Upper lobe of right lung (tissue), 1 donor: ENCODE measurements around the gene NRARP. TPM values are rescaled to one million over a fixed set of nuclear protein-coding genes. Genes with fewer than 3 reads are reported as not detected.
"Not testable (repeated sequence)": the region's sequence is repeated elsewhere in the genome, so short reads cannot be mapped to it uniquely, and the experiment has no call there.

Experiments
- ATAC-seq: fragments of 200-7000 bp; cut with Tn5 transposase; one replicate; pipeline ENCODE4 v1.9.1; 2020; ENCODE audit warnings: mild to moderate bottlenecking, moderate library complexity
- DNase-seq: peaks from one replicate; pipeline ENCODE4 v3.0.0-alpha.2; 2020
- H3K27ac ChIP-seq: fragments of 200-600 bp; one replicate; pipeline ENCODE4 v1.8.0; 2022
- H3K27me3 ChIP-seq: fragments of 200-600 bp; one replicate; pipeline ENCODE4 v1.8.0; 2022; ENCODE audit warnings: mild to moderate bottlenecking
- H3K36me3 ChIP-seq: fragments of 200-600 bp; one replicate; pipeline ENCODE4 v1.8.0; 2022
- H3K4me1 ChIP-seq: fragments of 200-600 bp; one replicate; pipeline ENCODE4 v1.8.0; 2022
- H3K4me3 ChIP-seq: fragments of 200-600 bp; one replicate; pipeline ENCODE4 v1.8.0; 2022; ENCODE audit warnings: mild to moderate bottlenecking
- H3K9me3 ChIP-seq: fragments of 200-600 bp; one replicate; pipeline ENCODE4 v1.8.0; 2022
- intact Hi-C: fragments of 100-400 bp; cut with DNase I; formaldehyde crosslinking; loops from one replicate; pipeline ENCODE4 v1.11.0; 2022
- total RNA-seq: library from RNA; stranded (reverse); fragmentation: NEBNext Ultra II Directional; extraction: Animal tissue kit (Norgen Biotek cat#: 25700); gene quantifications from one replicate; pipeline ENCODE4 v1.2.1, GENCODE V29; 2021
- TF ChIP-seq, protein P1 (sequence below): fragments of 200-600 bp; IDR thresholded peaks from one replicate; pipeline ENCODE4 v1.8.0; 2022; ENCODE audit warnings: antibody characterized with exemption
- donor health status: DM: no; HTN: yes; CAD: no; lungs with severe emphysema.

Gene NRARP
- total RNA-seq, 1 donor from 2014 or later = 21.5 TPM

DNA sequence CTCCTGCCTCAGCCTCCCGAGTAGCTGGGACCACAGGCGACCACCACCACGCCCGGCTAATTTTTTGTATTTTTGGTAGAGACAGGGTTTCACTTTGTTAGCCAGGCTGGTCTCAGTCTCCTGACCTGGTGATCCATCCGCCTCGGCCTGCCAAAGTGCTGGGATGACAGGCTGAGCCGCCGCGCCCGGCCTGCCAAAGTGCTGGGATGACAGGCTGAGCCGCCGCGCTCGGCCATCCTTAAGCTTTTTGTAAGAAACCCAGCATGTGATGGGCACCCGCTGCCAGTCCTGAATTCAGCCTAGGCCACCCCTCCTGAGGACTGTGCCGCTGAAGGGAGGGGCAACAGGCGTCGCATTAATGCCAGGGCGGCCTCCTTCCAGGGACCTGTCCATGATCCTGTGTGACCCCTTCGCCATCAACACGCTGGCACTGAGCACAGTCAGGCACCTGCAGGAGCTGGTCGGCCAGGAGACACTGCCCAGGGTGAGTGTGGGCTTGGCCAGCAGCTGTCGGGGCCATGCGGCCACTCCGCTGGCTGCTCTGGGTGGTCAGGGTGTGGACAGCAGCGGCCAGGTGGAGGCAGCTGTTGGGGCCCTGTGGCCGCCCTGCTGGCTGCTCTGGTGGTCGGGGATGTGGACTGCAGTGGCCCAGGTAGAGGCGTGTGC, 36.4 kb downstream of the NRARP start:
- no peaks in the 10 kb centered on the region for H3K9me3 ChIP-seq
- H3K36me3 ChIP-seq = peaks cover 38% of the 10 kb centered on the region
- TF ChIP-seq, protein P1, sequence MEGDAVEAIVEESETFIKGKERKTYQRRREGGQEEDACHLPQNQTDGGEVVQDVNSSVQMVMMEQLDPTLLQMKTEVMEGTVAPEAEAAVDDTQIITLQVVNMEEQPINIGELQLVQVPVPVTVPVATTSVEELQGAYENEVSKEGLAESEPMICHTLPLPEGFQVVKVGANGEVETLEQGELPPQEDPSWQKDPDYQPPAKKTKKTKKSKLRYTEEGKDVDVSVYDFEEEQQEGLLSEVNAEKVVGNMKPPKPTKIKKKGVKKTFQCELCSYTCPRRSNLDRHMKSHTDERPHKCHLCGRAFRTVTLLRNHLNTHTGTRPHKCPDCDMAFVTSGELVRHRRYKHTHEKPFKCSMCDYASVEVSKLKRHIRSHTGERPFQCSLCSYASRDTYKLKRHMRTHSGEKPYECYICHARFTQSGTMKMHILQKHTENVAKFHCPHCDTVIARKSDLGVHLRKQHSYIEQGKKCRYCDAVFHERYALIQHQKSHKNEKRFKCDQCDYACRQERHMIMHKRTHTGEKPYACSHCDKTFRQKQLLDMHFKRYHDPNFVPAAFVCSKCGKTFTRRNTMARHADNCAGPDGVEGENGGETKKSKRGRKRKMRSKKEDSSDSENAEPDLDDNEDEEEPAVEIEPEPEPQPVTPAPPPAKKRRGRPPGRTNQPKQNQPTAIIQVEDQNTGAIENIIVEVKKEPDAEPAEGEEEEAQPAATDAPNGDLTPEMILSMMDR = no peak
- H3K27ac ChIP-seq = no peak overlapping the region
- ATAC-seq (no peak), DNase-seq (peak; percentile 52)
- no peak overlapping the region for H3K4me3 ChIP-seq
- intact Hi-C loops = no loop called here
- no peaks in the 10 kb centered on the region for H3K27me3 ChIP-seq
- peaks cover 25% of the 10 kb centered on the region for H3K4me1 ChIP-seq

DNA sequence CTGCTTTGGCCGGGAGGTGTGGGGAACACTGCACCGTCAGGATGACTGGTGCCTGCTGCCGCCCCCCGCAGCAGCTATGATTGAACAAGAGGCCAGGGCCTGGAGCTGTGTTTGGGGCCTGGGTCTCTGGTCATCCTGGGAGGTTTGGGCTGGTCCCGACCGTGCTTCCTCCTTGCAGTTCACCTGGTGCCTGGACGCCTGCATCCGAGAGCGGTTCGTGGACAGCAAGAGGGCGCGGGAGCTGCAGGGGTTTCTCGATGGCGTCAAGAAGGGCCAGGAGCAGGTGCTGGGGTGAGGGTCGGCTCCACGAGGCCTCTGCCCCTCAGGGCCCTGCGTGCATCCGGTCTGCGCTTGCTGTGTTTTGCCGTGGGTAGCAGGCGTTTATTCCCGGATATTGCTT, 38.0 kb downstream of the NRARP start:
- TF ChIP-seq, protein P1 = no peak
- Histone ChIP-seq H3K4me3 (no peak overlapping the region), H3K4me1 (peaks cover 15% of the 10 kb centered on the region), H3K27me3 (no peaks in the 10 kb centered on the region), H3K36me3 (peaks cover 38% of the 10 kb centered on the region), H3K9me3 (no peaks in the 10 kb centered on the region), H3K27ac (no peak overlapping the region)
- intact Hi-C loops = no loop called here
- DNase-seq = peak; percentile 55
- no peak for ATAC-seq

DNA sequence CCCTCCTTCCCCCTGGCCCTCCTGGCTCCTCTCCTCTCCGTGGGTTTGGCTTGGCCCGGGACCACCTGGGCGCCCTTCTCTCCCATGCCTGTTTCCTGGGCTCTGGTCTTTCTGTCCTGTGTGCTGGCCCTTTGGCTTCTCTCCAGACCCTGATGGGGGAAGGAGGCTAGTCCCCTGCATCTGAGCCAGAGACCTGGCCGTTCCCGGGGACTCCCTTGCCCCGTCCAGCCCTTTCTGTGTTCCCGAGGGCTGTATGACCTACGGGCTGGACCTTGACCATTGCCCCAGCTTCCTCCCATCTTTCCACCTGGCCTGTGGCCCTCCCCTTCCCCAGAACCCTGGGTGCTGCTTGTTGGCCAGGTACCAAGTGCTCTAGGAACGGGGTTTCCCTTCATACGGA, 38.6 kb downstream of the NRARP start:
- peaks cover 9% of the 10 kb centered on the region for H3K4me1 ChIP-seq
- no peaks in the 10 kb centered on the region for H3K27me3 ChIP-seq
- no peak overlapping the region for H3K27ac ChIP-seq
- DNase-seq = peak; percentile 47
- ATAC-seq = no peak
- no peak overlapping the region for H3K4me3 ChIP-seq
- TF ChIP-seq, protein P1 = no peak
- H3K9me3 ChIP-seq = no peaks in the 10 kb centered on the region
- intact Hi-C loops = no loop called here
- H3K36me3 ChIP-seq = peaks cover 40% of the 10 kb centered on the region

DNA sequence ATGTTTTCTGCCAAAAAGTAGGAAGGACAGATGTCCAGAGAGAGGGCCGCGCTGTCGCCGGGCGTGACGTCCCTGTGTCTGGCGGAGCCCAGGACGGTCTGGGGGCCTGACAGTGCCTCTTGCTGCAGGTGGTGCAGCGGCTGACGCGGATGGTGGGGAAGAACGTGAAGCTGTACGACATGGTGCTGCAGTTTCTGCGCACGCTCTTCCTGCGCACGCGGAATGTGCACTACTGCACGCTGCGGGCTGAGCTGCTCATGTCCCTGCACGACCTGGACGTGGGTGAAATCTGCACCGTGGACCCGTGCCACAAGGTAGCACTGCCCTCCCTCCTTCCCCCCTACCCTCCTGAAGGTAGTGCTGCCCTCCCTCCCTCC, 39.2 kb downstream of the NRARP start:
- H3K4me1 ChIP-seq = peaks cover 3% of the 10 kb centered on the region
- no peaks in the 10 kb centered on the region for H3K9me3 ChIP-seq
- intact Hi-C loops = no loop called here
- H3K4me3 ChIP-seq = no peak overlapping the region
- no peak overlapping the region for H3K27ac ChIP-seq
- ATAC-seq (no peak), DNase-seq (peak; percentile 63)
- H3K27me3 ChIP-seq = no peaks in the 10 kb centered on the region
- TF ChIP-seq, protein P1 = no peak
- H3K36me3 ChIP-seq = peaks cover 45% of the 10 kb centered on the region

- TF ChIP-seq, protein P1 = peak; percentile 63
- intact Hi-C loops, H3K27me3 ChIP-seq, H3K27ac ChIP-seq, ATAC-seq, H3K9me3 ChIP-seq, H3K4me1 ChIP-seq, H3K4me3 ChIP-seq: not testable (repeated sequence)
- peaks cover 42% of the 10 kb centered on the region for H3K36me3 ChIP-seq
- peak; percentile 65 for DNase-seq
Observed at GRCh38 chr9:137262173-137262908, 39.7 kb downstream of the NRARP start.
